Osteocyte (in vitro differentiated cells): ENCODE data around the gene ALOX5AP. TPM values are rescaled to one million over a fixed set of nuclear protein-coding genes. Genes with fewer than 3 reads are reported as not detected.

Experiments
- DNase-seq: peaks from one replicate; pipeline ENCODE4 v3.0.0; 2021; ENCODE audit warnings: mixed read lengths; ENCODE audit not compliant: unreplicated experiment; ENCODE audit errors: extremely low spot score
- H3K27ac Mint-ChIP-seq: one replicate; pipeline ENCODE4 v1.8.0; 2021; ENCODE audit warnings: mild to moderate bottlenecking, mixed read lengths; ENCODE audit not compliant: unreplicated experiment
- H3K27me3 Mint-ChIP-seq: one replicate; pipeline ENCODE4 v1.8.0; 2021; ENCODE audit warnings: mixed read lengths; ENCODE audit not compliant: unreplicated experiment
- H3K36me3 Mint-ChIP-seq: one replicate; pipeline ENCODE4 v1.8.0; 2021; ENCODE audit warnings: mixed read lengths; ENCODE audit not compliant: unreplicated experiment
- H3K4me1 Mint-ChIP-seq: one replicate; pipeline ENCODE4 v1.8.0; 2021; ENCODE audit warnings: mixed read lengths; ENCODE audit not compliant: unreplicated experiment
- H3K4me3 Mint-ChIP-seq: one replicate; pipeline ENCODE4 v1.8.0; 2021; ENCODE audit warnings: mild to moderate bottlenecking, moderate library complexity, mixed read lengths; ENCODE audit not compliant: unreplicated experiment
- H3K9me3 Mint-ChIP-seq: one replicate; pipeline ENCODE4 v1.8.0; 2021; ENCODE audit warnings: mixed read lengths; ENCODE audit not compliant: unreplicated experiment
- CTCF ChIP-seq: fragments of 200-600 bp; sonication (generic); IDR thresholded peaks from 2 replicates; pipeline ENCODE4 v1.5.0; 2021; ENCODE audit warnings: antibody characterized with exemption, mild to moderate bottlenecking, moderate library complexity
- total RNA-seq: library from RNA; stranded (reverse); gene quantifications from 2 replicates; pipeline ENCODE4 v1.2.1, GENCODE V29; 2021

The ALOX5AP gene
- total RNA-seq, 1 donor from 2014 or later, result not detected

- Mint-ChIP-seq H3K27me3 (peaks cover 17% of the 10 kb centered on the region), H3K27ac (no peak overlapping the region), H3K36me3 (no peaks in the 10 kb centered on the region), H3K4me3 (no peak overlapping the region), H3K4me1 (peaks cover 34% of the 10 kb centered on the region), H3K9me3 (no peaks in the 10 kb centered on the region)
- TF ChIP-seq CTCF, result no peak
- DNase-seq, result no peak
Observed at GRCh38 chr13:30789166-30789862, 54.0 kb downstream of the ALOX5AP start.

DNA sequence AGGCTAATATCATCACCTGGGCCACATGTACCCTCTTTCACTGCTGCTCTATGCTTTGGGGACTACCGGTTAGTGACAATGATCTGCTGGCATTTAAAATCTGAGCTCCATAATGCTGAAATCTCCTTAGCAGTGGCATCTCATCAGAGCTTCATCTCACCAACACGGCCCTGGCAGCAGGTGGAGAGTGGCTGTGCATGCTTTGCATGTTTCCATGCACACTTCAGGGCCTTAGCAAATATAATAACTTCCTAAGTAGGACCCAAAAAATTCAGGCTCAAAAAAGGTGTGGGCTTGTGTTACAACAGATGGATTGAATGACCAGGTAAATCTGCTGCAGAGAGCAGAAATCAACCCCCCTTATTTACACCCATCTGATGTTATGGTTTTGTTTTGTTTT lies 55.2 kb downstream of the ALOX5AP start:
- Mint-ChIP-seq H3K27me3 (peaks cover 17% of the 10 kb centered on the region), H3K4me3 (no peak overlapping the region), H3K9me3 (no peaks in the 10 kb centered on the region), H3K4me1 (peaks cover 38% of the 10 kb centered on the region), H3K27ac (no peak overlapping the region), H3K36me3 (no peaks in the 10 kb centered on the region)
- no peak for DNase-seq
- no peak for TF ChIP-seq CTCF

GRCh38 chr13:30791354-30792001 lies 56.1 kb downstream of the ALOX5AP start:
- no peak for TF ChIP-seq CTCF
- Mint-ChIP-seq H3K4me1 (peaks cover 47% of the 10 kb centered on the region), H3K27me3 (peaks cover 14% of the 10 kb centered on the region), H3K4me3 (no peak overlapping the region), H3K9me3 (no peaks in the 10 kb centered on the region), H3K36me3 (no peaks in the 10 kb centered on the region), H3K27ac (peak overlapping the region; percentile 68)
- no peak for DNase-seq

DNA sequence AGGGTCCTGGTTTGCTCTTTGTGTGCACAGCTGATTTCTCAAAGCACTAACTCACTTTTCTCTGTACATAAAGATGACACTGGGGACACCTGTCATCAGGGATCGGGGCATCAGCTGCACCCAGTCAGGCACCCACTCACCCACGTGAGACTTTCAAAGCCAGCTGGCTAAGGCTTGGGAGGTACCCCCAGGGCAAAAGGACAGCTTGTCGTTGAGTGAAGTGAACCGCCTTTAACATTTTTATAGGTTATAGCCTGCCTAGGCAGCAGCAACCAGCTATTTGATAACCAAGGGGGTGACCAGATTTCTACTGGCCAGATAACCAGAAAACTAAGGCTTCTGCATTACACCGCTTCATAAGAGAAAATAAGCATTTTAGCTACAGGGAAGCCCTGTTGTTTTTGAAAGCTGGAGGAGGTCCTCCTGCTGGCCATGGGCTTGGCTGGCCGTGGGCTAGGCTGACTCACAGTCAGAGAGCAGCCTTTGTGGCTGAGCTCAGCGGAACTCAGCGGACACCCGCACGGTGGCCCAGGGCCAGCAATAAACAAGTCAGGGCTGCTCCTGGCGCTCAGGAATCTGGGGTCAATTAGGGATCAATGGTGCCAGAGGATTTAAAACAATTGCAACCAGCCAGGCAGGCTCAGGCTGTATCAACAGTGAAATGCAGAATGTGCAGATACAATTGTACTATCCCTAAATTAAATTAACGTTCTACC lies 57.1 kb downstream of the ALOX5AP start:
- peaks cover 4% of the 10 kb centered on the region for H3K27me3 Mint-ChIP-seq
- peak; percentile 94 for DNase-seq
- H3K4me3 Mint-ChIP-seq, result peak overlapping the region; percentile 3
- H3K27ac Mint-ChIP-seq, result peak overlapping the region; percentile 68
- peaks cover 56% of the 10 kb centered on the region for H3K4me1 Mint-ChIP-seq
- H3K36me3 Mint-ChIP-seq, result no peaks in the 10 kb centered on the region
- no peaks in the 10 kb centered on the region for H3K9me3 Mint-ChIP-seq
- TF ChIP-seq CTCF, result peak; percentile 62

- Mint-ChIP-seq H3K4me3 (no peak overlapping the region), H3K9me3 (no peaks in the 10 kb centered on the region), H3K4me1 (peaks cover 51% of the 10 kb centered on the region), H3K27ac (peak overlapping the region; percentile 2), H3K36me3 (no peaks in the 10 kb centered on the region), H3K27me3 (peaks cover 4% of the 10 kb centered on the region)
- peak; percentile 5 for TF ChIP-seq CTCF
- no peak for DNase-seq
Observed at GRCh38 chr13:30796132-30796572, 60.8 kb downstream of the ALOX5AP start.
